Measurements from ENCODE around the gene SHISAL1.

Gene SHISAL1

GRCh38 chr22:44260216-44261035 lies 52.3 kb downstream of the SHISAL1 start:
- no peak overlapping the region for H3K27ac ChIP-seq
- ChIA-PET CTCF (no interaction called here), POLR2A (ENCODE audit: low non-redundant PET) (no interaction called here)
- DNase-seq (ENCODE audit: low spot score), result no peak
- TF ChIP-seq, protein P1, sequence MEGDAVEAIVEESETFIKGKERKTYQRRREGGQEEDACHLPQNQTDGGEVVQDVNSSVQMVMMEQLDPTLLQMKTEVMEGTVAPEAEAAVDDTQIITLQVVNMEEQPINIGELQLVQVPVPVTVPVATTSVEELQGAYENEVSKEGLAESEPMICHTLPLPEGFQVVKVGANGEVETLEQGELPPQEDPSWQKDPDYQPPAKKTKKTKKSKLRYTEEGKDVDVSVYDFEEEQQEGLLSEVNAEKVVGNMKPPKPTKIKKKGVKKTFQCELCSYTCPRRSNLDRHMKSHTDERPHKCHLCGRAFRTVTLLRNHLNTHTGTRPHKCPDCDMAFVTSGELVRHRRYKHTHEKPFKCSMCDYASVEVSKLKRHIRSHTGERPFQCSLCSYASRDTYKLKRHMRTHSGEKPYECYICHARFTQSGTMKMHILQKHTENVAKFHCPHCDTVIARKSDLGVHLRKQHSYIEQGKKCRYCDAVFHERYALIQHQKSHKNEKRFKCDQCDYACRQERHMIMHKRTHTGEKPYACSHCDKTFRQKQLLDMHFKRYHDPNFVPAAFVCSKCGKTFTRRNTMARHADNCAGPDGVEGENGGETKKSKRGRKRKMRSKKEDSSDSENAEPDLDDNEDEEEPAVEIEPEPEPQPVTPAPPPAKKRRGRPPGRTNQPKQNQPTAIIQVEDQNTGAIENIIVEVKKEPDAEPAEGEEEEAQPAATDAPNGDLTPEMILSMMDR (conservative IDR thresholded peaks at IDR 0.05; ENCODE audit: low read depth), result no peak

DNA sequence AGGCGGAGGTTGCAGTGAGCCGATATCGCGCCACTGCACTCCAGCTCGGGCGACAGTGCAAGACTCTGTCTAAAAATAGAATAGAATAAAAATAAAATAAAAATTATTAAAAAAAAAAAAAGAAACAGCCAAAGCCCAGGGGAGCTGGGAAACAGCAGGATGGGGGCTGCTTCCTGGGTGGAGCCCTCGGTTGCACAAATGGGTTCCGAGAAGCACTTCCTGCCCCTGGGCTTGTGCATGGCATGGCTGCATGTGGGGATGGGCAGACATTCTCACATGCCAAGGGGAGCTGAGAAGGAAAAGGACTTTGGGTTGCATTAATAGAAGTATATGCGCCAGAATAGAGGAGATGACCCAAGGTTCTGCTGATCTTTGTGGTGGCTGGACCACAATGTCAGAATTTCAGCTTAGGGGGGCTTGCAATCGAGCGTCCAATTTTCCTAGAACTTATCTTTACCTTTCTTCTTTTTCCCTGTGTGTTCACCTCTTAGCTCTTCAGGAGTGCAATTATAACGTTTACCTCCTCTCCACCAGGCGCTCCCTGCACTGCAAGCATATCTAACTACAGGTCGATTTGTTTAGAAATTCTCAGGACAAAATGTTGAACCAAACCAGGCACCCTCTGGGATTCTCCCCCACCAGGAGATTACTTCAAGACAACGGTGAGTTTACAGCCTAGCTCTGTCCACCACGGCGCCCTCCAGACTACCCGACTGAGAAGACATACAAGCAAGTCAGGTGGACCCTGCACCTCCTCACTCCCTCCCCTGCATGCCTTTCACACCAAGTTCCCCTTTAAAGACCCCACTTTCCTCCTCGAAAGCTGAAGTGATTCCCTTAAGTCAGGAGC lies 53.2 kb downstream of the SHISAL1 start:
- TF ChIP-seq, protein P1 (conservative IDR thresholded peaks at IDR 0.05; ENCODE audit: low read depth), result no peak
- DNase-seq (ENCODE audit: low spot score), result no peak
- POLR2A ChIA-PET (ENCODE audit: low non-redundant PET), result no interaction called here
- no peak overlapping the region for H3K27ac ChIP-seq
- CTCF ChIA-PET, result no interaction called here

DNA sequence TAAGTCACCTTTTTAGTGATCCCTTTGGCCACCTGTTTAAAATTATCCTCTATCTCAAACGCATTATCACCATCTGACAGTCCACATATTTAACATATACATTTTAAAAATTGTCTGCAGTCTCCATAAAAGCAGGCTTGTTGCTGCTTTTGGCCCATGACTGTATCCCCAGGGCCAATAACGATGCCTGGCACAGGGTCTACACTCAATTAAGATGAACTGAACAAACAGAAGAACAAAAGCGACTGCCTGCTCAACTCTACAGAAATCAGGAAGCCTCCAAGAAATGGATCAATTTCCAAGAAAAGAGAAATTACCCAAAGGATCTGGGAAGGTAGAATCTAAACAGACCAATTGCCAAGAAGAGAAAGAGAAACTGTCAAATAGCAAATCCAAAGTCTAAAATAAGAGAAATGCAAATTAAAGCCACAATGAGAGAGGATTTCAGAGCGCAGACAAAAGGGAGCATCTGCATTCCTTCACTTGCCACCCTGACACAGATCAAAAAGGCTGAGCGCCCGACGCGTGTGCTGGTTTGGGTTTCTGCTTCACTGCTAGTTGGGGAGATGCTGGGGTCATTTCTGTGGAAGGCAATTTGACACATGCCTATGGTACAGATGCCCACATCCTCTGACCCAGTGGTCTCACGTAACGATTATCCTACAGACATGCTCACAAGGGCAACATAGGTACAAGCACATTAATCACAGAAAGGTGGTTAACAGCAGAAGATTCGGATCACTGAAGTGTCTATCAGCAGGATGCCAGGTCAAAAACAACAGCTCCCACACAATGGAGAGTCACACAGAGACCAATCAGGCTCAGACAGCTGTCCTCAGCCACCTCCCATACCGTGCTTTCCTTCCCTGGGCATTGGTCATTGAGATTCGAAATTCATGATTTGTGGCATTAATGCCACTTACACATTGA lies 55.9 kb downstream of the SHISAL1 start:
- H3K27ac ChIP-seq, result no peak overlapping the region
- TF ChIP-seq, protein P1 (conservative IDR thresholded peaks at IDR 0.05; ENCODE audit: low read depth), result no peak
- ChIA-PET CTCF (no interaction called here), POLR2A (ENCODE audit: low non-redundant PET) (no interaction called here)
- no peak for DNase-seq (ENCODE audit: low spot score)

DNA sequence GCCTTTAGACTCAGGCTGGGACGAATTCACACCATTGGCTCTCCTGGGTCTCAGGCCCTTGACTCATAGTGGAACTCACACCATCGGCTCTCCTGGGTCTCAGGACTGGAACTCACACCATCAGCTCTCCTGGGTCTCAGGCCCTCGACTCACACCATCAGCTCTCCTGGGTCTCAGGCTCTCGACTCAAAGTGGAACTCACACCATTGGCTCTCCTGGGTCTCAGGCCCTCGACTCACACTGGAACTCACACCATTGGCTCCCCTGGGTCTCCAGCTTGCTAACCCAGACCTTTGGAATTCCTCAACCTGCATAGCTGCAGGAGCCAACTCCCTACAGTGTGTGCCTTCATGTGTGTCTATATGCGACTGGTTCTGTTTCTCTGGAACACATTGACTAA lies 56.7 kb downstream of the SHISAL1 start:
- no peak for DNase-seq (ENCODE audit: low spot score)
- no peak overlapping the region for H3K27ac ChIP-seq
- POLR2A ChIA-PET (ENCODE audit: low non-redundant PET), result no interaction called here
- CTCF ChIA-PET, result no interaction called here
- TF ChIP-seq, protein P1 (conservative IDR thresholded peaks at IDR 0.05; ENCODE audit: low read depth), result no peak

- no peak for DNase-seq (ENCODE audit: low spot score)
- TF ChIP-seq, protein P1 (conservative IDR thresholded peaks at IDR 0.05; ENCODE audit: low read depth), result no peak
- no peak overlapping the region for H3K27ac ChIP-seq
- POLR2A ChIA-PET (ENCODE audit: low non-redundant PET), result no interaction called here
- CTCF ChIA-PET, result no interaction called here
These were observed 57.9 kb downstream of the SHISAL1 start for GRCh38 chr22:44254811-44255210.

All from RWPE1 (cell line).